GM21360 (cell line): Measurements from ENCODE around the gene IP6K1.
A peak's percentile ranks its signal among the peaks of the same experiment; 100 is the strongest.
"Not testable (repeated sequence)": the region's sequence is repeated elsewhere in the genome, so short reads cannot be mapped to it uniquely, and the experiment has no call there.

Source experiments
- ATAC-seq: cut with Tn5 transposase; IDR thresholded peaks from one replicate; pipeline ENCODE4 v1.9.1; 2021; ENCODE audit warnings: mild to moderate bottlenecking, moderate library complexity; ENCODE audit not compliant: unreplicated experiment

IP6K1 gene

GRCh38 chr3:49786357-49787181 lies at the start of gene IP6K1:
TSS of gene IP6K1 (minus strand) at chr3:49786542. CDS start at chr3:49748040, 38,502 bp downstream.
- peak; percentile 96 for ATAC-seq

DNA sequence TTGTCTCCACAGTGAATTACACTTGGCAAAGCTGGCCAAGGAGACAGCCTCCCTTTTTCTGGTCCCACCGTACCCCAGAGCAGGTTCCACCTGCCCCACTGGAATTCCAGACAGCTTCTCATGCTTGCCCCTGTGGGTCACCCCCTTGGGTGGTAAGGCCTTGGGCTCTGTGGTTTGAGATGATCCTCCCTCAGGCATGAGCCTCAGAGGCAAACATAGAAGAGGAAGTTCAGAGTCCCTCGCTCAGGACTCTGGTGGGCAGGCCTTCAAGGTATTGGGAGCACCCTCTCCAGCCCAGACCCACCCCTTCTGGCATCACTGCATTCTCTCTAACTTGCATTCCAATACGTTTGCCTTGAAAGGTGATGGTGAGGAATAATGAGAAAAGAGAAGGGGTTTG lies 45.0 kb upstream of the IP6K1 start:
- ATAC-seq: no peak

GRCh38 chr3:49826016-49826415 lies 39.7 kb upstream of the IP6K1 start:
- ATAC-seq: no peak

GRCh38 chr3:49823131-49823530 lies 36.8 kb upstream of the IP6K1 start:
- ATAC-seq: not testable (repeated sequence)

GRCh38 chr3:49813497-49814174 lies 27.3 kb upstream of the IP6K1 start, which contains the start of gene UBA7:
TSS of gene UBA7 (minus strand) at chr3:49813953. CDS start at chr3:49813787, 166 bp downstream.
- no peak for ATAC-seq

DNA sequence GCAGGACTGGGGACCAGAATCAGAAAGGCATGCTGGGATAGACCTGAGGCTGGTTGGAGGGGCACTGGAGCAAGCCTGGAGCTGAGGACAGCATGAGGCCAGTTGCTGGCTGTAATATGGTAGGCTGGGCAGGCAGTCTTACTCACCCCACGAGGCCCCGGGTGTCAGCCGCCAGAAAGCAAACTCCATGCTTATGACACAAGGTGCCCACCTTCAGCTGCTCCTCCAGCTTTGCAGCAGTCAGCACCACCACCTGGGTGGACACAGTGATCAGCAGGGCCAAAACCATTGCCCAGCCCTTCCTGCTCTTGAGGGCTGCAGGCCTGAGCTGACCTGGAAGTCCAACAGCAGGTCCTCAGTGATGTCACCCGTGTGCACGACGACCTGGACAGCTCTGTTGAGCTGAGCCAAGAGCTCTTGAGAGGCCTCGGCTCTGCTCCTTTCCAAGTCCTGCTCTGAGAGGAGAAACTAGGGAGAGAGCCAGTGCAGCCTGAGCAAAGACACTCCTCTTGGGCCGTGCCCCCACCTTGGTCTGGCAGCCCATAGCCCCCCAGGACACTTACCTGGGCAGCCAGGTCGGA lies 26.7 kb upstream of the IP6K1 start:
- no peak for ATAC-seq

GRCh38 chr3:49807431-49808114 lies 21.2 kb upstream of the IP6K1 start:
- ATAC-seq: no peak

DNA sequence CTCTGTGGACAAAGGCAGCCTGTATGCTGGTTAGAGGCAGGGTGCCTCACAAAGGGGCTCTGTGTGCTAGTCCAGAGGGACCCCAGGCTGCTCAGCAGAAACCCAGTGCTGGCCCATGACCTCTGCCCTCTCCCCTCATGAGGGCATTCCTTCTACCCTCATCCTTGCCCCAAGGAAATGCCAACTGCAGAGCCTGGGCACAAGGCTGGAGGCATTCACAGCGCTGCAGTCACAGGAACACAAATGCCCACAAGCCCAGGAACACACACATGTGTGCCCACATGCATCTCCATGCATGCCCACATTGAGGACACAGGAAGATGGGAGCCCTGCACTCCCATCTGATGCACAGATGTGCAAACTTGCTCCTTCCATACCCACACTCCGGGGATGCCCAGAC lies 20.5 kb upstream of the IP6K1 start:
- ATAC-seq: no peak

DNA sequence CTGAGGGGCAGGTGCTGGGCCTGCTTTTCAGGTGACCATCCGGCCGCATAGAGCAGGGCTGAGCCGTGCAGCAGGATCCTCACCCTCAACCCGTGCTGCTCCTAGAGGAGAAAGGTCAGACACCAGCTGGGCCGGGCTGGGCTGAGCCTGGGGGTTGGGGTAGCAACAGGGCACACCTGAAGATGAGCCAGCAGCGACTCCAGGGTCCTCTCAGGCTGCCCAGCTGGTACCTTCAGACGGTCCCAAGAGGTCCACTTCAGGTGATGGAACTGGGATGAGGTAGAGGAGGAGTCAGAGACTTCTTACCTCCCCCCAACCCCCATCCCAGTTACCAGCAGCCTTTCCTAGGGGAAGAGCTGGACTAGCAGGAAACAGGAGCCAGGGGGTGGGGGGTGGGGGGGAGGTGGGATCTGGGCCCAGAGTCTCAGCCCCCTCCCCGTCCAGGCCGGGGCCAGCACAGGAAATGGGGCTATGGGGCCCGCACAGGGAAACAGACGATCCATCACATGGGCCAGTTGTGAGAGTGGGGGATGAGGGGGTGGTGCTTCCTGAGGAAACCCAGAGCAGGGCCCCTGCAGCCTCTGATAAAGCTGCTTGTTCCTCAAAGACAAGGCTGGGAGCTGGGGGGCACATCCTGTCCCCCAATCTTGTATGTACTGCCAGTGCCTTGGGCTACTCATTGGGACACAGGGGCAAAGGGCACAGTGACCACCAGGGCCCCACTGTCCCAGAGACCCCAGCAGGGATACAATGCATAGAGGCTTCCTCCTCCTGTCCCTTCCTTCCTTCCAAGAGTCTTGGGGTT lies 19.8 kb upstream of the IP6K1 start:
- no peak for ATAC-seq

DNA sequence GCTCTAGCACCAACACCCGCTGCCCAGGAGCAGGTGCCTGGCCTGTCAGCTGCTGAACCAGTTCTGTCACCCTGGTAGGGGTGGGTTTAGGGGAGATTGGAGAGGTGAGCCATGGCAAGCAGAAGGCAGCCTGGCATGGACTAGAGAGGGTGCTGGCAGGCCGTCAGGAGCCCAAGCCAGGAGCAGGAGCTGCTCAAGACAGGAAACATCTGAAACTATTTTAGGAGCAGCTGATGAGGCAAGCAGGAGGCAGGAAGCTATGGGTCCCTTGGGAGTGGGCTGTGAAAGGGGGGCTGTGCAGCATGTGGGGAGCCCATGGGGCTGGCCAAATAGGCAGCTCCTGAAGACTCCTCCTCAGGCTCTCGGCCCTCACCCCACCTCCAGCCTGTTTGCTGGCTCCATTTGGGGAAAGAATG lies 19.0 kb upstream of the IP6K1 start:
- no peak for ATAC-seq

GRCh38 chr3:49804141-49805041 lies 18.0 kb upstream of the IP6K1 start:
- no peak for ATAC-seq

DNA sequence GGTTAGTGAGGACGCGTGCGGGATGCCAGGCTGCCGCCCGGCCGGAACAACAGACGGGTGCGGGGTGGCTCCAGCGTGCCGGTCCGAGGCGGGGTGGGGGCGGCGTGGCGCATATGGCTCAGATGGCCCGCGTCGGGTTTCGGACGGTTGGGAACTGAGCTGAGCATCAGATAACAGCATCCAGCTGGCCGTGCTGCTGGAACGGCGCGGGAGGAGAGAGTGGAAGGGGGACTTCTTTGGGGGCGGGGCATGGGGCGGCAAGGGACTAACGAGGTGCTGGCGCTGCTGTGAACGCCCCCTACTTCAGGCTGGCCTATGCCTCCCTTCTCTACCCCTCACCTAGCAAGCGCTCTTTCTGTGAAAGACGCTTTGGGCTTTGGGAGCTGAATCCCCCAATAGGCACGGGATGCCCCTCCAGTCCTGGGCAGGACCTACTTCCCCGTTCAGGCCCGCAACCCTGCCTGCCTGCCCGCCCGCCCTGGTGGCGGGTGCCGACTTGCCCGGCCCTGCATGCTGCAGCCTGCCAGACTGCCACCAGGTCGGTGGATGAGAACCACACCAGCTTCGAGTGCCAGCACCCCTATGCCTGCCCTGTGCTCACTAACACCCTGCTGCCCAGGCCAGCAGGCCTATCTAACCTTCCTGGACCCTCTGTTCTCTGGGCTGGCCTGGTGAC lies 17.3 kb upstream of the IP6K1 start:
- ATAC-seq: peak; percentile 9

GRCh38 chr3:49802719-49803464 lies 16.6 kb upstream of the IP6K1 start, which contains the start of gene INKA1:
TSS of gene INKA1 (plus strand) at chr3:49803261. CDS start at chr3:49803393, 132 bp downstream.
- peak; percentile 44 for ATAC-seq

GRCh38 chr3:49801160-49801559 lies 14.8 kb upstream of the IP6K1 start:
- ATAC-seq: no peak

GRCh38 chr3:49799761-49800160 lies 13.4 kb upstream of the IP6K1 start, which contains the start of gene CDHR4:
TSS of gene CDHR4 (minus strand) at chr3:49799873. CDS start at chr3:49799812, 61 bp downstream.
- no peak for ATAC-seq

DNA sequence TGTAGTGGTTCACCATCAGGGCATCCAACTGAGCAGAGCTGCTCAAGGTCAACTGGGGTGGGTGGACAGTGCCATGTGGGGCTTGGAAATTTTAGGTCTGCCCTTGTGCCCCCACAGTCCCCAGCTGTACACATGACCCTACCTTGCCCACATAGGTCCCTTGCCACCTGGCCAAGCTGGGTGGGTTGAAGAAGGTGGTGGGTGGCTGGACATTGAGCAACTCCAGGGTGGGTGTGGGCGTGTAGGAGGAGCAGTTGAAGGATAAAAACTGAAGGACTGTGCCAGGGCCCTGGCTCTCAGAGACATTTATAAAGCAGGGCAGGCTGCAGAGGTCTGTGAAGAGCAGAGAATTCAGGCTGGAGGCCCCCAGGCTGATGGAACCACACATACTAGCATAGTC lies 12.8 kb upstream of the IP6K1 start:
- no peak for ATAC-seq

DNA sequence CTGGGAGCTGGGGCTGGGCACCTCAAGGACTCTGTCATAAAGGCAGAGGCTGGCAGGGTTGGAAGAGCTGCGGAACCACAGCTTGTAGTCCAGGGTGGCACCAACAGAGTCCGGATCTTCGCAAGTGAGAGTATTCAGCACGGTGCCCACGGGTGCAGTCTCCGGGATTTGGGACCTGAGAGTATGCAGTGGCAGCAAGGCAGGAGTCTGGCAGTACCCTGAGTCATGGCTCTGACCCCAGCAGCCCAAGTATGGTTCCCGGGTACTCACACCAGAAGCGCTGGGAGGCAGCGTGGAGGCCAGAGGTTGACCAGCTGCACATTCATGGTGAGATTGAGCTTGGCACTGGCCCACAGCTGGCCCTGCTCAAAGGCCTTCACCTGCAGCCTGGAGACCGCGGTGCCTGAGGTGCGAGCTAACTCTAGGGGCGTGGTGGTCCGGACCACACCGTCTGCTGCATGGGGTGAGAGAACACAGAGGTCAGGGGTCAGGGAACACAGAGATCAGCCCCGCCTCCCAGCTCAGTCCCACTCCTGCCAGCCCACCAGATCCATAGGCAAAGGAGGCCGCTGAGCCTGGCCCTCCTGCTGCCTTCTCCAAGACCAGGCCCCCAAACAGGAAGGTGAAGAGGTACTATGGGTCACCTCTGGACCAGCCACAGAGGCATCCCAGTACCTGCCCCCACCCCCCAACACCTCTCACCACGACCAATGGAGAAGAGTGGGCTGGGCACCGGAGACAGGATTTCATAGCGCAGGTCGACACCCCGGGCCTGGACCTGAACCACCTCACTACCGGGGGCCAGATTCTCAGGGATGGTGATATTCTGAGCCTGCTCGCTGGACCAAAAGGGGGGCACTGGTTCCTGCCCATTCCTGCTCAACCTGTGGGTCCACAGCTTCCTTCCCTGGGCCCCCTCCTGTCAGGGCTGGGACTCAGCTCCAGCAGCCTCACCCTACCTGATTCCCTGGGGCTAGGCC lies 8.9 kb upstream of the IP6K1 start:
- no peak for ATAC-seq
